DND-41 (cell line): Measurements from ENCODE around the gene SPTLC2.

Experiments used
- EZH2 ChIP-seq: IDR thresholded peaks from 3 replicates; pipeline ENCODE4 v1.6.1; 2012; ENCODE audit warnings: borderline replicate concordance, low read depth, mild to moderate bottlenecking, moderate library complexity, low read length, inconsistent platforms; ENCODE audit not compliant: severe bottlenecking
- TF ChIP-seq, protein P1 (sequence below): IDR thresholded peaks from 2 replicates; pipeline ENCODE4 v1.5.1; 2012; ENCODE audit warnings: borderline replicate concordance, low read length, moderate library complexity, mild to moderate bottlenecking; ENCODE audit not compliant: poor library complexity, severe bottlenecking; ENCODE audit errors: extremely low read depth

DNA sequence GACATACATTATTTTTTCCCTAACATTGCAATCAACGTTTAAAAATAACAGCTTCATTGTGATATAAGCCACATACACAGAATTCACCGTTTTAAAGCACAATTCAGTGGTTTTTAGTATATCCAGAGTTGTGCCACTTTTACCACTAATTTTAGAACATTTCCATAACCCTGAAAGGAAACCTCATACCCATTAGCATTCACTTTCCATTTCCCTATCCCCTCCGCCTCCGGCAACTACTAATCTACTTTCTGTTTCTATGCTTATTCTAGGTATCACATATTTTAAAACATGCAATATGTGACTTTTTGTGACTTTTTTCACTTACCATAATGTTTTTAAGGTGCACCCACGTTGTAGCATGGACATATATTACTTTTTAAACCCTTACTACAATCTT is 62.2 kb downstream of the SPTLC2 start:
- TF ChIP-seq, protein P1, sequence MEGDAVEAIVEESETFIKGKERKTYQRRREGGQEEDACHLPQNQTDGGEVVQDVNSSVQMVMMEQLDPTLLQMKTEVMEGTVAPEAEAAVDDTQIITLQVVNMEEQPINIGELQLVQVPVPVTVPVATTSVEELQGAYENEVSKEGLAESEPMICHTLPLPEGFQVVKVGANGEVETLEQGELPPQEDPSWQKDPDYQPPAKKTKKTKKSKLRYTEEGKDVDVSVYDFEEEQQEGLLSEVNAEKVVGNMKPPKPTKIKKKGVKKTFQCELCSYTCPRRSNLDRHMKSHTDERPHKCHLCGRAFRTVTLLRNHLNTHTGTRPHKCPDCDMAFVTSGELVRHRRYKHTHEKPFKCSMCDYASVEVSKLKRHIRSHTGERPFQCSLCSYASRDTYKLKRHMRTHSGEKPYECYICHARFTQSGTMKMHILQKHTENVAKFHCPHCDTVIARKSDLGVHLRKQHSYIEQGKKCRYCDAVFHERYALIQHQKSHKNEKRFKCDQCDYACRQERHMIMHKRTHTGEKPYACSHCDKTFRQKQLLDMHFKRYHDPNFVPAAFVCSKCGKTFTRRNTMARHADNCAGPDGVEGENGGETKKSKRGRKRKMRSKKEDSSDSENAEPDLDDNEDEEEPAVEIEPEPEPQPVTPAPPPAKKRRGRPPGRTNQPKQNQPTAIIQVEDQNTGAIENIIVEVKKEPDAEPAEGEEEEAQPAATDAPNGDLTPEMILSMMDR = no peak
- no peak for TF ChIP-seq EZH2
